CD4-positive, alpha-beta memory T cell (primary cell): ENCODE measurements around the gene HAND1. TPM values are rescaled to one million over a fixed set of nuclear protein-coding genes. Genes with fewer than 3 reads are reported as not detected.

Experiments used
- CTCF ChIA-PET: fragments of 350-600 bp; sonication (Branson Sonifier 250); formaldehyde crosslinking; loops from one replicate; lab custom pipeline; 2021; ENCODE audit warnings: inconsistent platforms; ENCODE audit not compliant: partially characterized antibody; lab: Charles Lee
- POLR2A ChIA-PET: fragments of 350-600 bp; sonication (Branson Sonifier 250); formaldehyde crosslinking; loops from one replicate; lab custom pipeline; 2021; ENCODE audit not compliant: partially characterized antibody; lab: Charles Lee
- DNase-seq, 5 donors: peaks; one replicate each; pipeline versions ENCODE4 v3.0.0 to v3.0.0-alpha.2; 2020 to 2022; ENCODE audit warnings: mixed read lengths in 1 of 5
- H3K27ac ChIP-seq: one replicate; pipeline ENCODE4 v1.7.0; 2013; ENCODE audit warnings: low read depth, low read length
- H3K27me3 ChIP-seq: 2 replicates; pipeline ENCODE4 v1.7.0; 2013; ENCODE audit warnings: mild to moderate bottlenecking, low read length, moderate library complexity; ENCODE audit not compliant: insufficient read depth
- H3K36me3 ChIP-seq: 2 replicates; pipeline ENCODE4 v1.7.0; 2013; ENCODE audit warnings: mild to moderate bottlenecking, low read length, moderate library complexity; ENCODE audit not compliant: insufficient read depth
- H3K4me1 ChIP-seq: 2 replicates; pipeline ENCODE4 v1.7.0; 2013; ENCODE audit warnings: mild to moderate bottlenecking, low read length, moderate library complexity; ENCODE audit not compliant: insufficient read depth
- H3K4me3 ChIP-seq, 2 donors: one replicate each; pipeline ENCODE4 v1.7.0; 2013; ENCODE audit warnings: low read length in 2 of 2, mild to moderate bottlenecking in 1 of 2
- H3K9me3 ChIP-seq, 2 donors: one replicate each; pipeline ENCODE4 v1.7.0; 2013; ENCODE audit warnings: low read length in 2 of 2, control low read depth in 1 of 2; ENCODE audit not compliant: control insufficient read depth in 1 of 2
- H3K27ac Mint-ChIP-seq, 7 donors: one replicate each; pipeline ENCODE4 v1.8.0; 2020 to 2021; ENCODE audit warnings: mixed read lengths in 7 of 7, mild to moderate bottlenecking in 6 of 7, inconsistent platforms in 3 of 7, moderate library complexity in 3 of 7
- H3K27me3 Mint-ChIP-seq, 2 donors: one replicate each; pipeline ENCODE4 v1.8.0; 2020 to 2021; ENCODE audit warnings: mixed read lengths in 2 of 2
- H3K36me3 Mint-ChIP-seq, 2 donors: one replicate each; pipeline ENCODE4 v1.8.0; 2020 to 2021; ENCODE audit warnings: mixed read lengths in 2 of 2, inconsistent platforms in 1 of 2, mild to moderate bottlenecking in 1 of 2
- H3K4me1 Mint-ChIP-seq, 4 donors: one replicate each; pipeline ENCODE4 v1.8.0; 2020 to 2021; ENCODE audit warnings: mixed read lengths in 4 of 4, mild to moderate bottlenecking in 1 of 4
- H3K4me3 Mint-ChIP-seq, 8 donors: one replicate each; pipeline ENCODE4 v1.8.0; 2020 to 2021; ENCODE audit warnings: mixed read lengths in 8 of 8, mild to moderate bottlenecking in 7 of 8, moderate library complexity in 6 of 8, inconsistent platforms in 3 of 8
- H3K9me3 Mint-ChIP-seq, 8 donors: one replicate each; pipeline ENCODE4 v1.8.0; 2020 to 2021; ENCODE audit warnings: mixed read lengths in 8 of 8, mild to moderate bottlenecking in 5 of 8, inconsistent platforms in 3 of 8, moderate library complexity in 1 of 8
- intact Hi-C: fragments of 100-400 bp; cut with micrococcal nuclease; formaldehyde crosslinking; loops from one replicate; pipeline ENCODE4 v1.15.1; 2023
- polyA plus RNA-seq, 2 donors: library from polyadenylated mRNA; unstranded; fragments of 300-500 nt; fragmentation: Illumina TruSeq; gene quantifications; one replicate each; pipeline ENCODE4 v1.2.3, GENCODE V29; 2021
- total RNA-seq, 2 experiments: library from RNA; stranded (reverse); gene quantifications; one replicate each; pipeline ENCODE4 v1.2.3, GENCODE V29; 2021

The HAND1 gene
- total and polyA plus RNA-seq, 4 experiments from 2014 or later: not detected

DNA sequence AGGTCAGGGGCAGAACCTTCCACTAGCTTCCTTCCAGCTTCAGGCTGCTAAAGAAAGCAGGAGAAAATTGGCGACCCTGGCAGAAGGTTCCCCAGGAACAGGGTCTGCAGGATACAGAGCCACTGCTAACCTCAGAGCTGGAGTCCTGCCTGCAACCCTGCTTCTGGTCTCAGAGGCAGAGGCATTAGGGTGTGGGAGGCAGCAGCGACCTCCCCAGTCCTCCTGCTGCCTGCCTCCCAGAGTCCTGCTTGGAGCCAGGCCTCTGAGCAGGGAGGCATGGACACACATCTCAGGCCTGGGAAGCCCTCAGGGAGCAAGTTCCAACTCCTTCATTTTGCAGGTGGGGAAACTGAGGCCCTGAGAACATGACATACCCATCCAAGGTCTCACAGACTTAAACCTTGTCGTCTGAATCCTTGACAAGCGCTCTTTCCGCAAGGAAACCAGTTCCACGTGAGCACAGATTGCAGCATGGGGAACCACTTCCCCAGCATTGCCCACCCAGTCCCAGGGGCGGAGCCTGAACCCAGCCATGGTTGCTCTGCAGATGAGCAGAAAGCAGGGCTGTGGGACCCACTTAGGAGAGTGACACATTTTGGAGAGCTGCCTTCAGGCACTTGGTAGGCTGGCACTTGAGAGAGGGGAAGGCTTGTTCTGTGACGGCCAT lies 28.2 kb upstream of the HAND1 start:
- DNase-seq: no peak
- H3K4me1 ChIP-seq: no peaks in the 10 kb centered on the region
- H3K27me3 ChIP-seq: no peaks in the 10 kb centered on the region
- POLR2A ChIA-PET: no interaction called here
- H3K4me3 ChIP-seq: no peak overlapping the region
- Mint-ChIP-seq H3K36me3 (no peaks in the 10 kb centered on the region), H3K9me3 (no peaks in the 10 kb centered on the region), H3K27ac (no peak overlapping the region), H3K27me3 (peaks cover 9 to 15% of the 10 kb centered on the region in 2 donors), H3K4me3 (no peak overlapping the region), H3K4me1 (no peaks in the 10 kb centered on the region)
- no peak overlapping the region for H3K27ac ChIP-seq
- intact Hi-C loops: no loop called here
- H3K36me3 ChIP-seq: no peaks in the 10 kb centered on the region
- no peaks in the 10 kb centered on the region for H3K9me3 ChIP-seq
- CTCF ChIA-PET: interaction anchor here (1.0 kb wide), 1 partner anchor 14 kb away, joined by 3 read pairs; no protein-coding TSS in a partner anchor

- H3K27me3 ChIP-seq: no peaks in the 10 kb centered on the region
- no peak overlapping the region for H3K27ac ChIP-seq
- no peaks in the 10 kb centered on the region for H3K36me3 ChIP-seq
- H3K9me3 Mint-ChIP-seq: no peaks in the 10 kb centered on the region
- intact Hi-C loops: no loop called here
- DNase-seq: no peak
- no peaks in the 10 kb centered on the region for H3K9me3 ChIP-seq
- peaks cover 9 to 16% of the 10 kb centered on the region in 2 donors for H3K27me3 Mint-ChIP-seq
- H3K4me1 ChIP-seq: no peaks in the 10 kb centered on the region
- H3K36me3 Mint-ChIP-seq: no peaks in the 10 kb centered on the region
- ChIA-PET CTCF (interaction anchor here (1.3 kb wide), 1 partner anchor 14 kb away, joined by 3 read pairs; no protein-coding TSS in a partner anchor), POLR2A (no interaction called here)
- no peak overlapping the region for H3K4me3 ChIP-seq
- no peaks in the 10 kb centered on the region for H3K4me1 Mint-ChIP-seq
- no peak overlapping the region for H3K4me3 Mint-ChIP-seq
- H3K27ac Mint-ChIP-seq: no peak overlapping the region
These were observed 27.5 kb upstream of the HAND1 start for GRCh38 chr5:154505567-154505966.

GRCh38 chr5:154503698-154504039 lies 25.6 kb upstream of the HAND1 start:
- Histone ChIP-seq H3K9me3 (no peaks in the 10 kb centered on the region), H3K36me3 (no peaks in the 10 kb centered on the region), H3K27ac (no peak overlapping the region), H3K27me3 (no peaks in the 10 kb centered on the region), H3K4me1 (no peaks in the 10 kb centered on the region), H3K4me3 (no peak overlapping the region)
- peaks cover 9 to 10% of the 10 kb centered on the region in 2 donors for H3K27me3 Mint-ChIP-seq
- intact Hi-C loops: no loop called here
- no peak overlapping the region for H3K27ac Mint-ChIP-seq
- DNase-seq: no peak
- POLR2A ChIA-PET: no interaction called here
- no peak overlapping the region for H3K4me3 Mint-ChIP-seq
- H3K36me3 Mint-ChIP-seq: no peaks in the 10 kb centered on the region
- CTCF ChIA-PET: no interaction called here
- no peaks in the 10 kb centered on the region for H3K9me3 Mint-ChIP-seq
- H3K4me1 Mint-ChIP-seq: no peaks in the 10 kb centered on the region

DNA sequence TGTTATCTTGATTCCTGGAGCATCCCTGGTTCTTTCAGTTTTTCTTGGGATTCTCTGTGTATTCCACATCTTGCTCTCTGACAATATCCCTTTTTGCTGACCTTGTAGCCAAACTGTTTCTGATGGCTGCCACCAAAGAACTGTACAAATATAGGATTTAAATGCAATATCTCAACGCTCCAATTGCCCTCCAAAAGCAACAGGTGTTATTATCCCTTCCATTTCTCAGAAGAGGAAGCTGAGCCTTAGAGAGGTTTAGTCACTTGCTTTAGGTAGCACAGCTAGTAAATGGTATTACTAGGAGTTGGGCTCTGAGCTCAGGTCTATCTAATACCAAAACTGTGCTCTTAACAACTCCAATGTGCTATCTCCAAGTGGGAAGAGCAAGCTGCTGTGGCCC lies 24.2 kb upstream of the HAND1 start:
- H3K4me3 Mint-ChIP-seq: no peak overlapping the region
- H3K4me3 ChIP-seq: no peak overlapping the region
- intact Hi-C loops: no loop called here
- H3K4me1 ChIP-seq: no peaks in the 10 kb centered on the region
- DNase-seq: no peak
- H3K27me3 Mint-ChIP-seq: peaks cover 4 to 11% of the 10 kb centered on the region in 2 donors
- H3K9me3 Mint-ChIP-seq: no peaks in the 10 kb centered on the region
- ChIA-PET CTCF (interaction anchor here (0.6 kb wide), 1 partner anchor 593 kb away, joined by 3 read pairs; no protein-coding TSS in a partner anchor), POLR2A (no interaction called here)
- no peaks in the 10 kb centered on the region for H3K4me1 Mint-ChIP-seq
- H3K36me3 ChIP-seq: no peaks in the 10 kb centered on the region
- H3K27ac ChIP-seq: no peak overlapping the region
- no peaks in the 10 kb centered on the region for H3K36me3 Mint-ChIP-seq
- H3K27me3 ChIP-seq: no peaks in the 10 kb centered on the region
- no peak overlapping the region for H3K27ac Mint-ChIP-seq
- H3K9me3 ChIP-seq: no peaks in the 10 kb centered on the region

DNA sequence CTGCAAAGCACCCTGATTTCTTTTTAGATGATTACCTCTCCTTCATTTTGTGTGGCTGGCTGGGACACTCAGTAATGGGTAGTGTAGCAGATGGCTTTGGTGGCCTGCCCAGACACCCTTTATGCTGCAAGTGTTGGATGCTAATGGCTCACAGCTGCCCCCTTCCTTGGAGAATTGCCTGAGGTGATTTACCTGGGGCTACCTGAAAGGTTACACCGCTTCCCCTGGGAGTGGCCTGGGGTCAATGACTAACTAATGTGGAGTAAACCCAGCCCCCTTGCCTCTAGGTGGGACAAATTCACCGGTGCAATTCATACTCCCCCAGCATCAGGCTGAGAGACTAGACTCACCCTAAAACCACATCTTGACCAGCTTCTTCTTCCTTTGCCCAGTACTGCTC lies 23.5 kb upstream of the HAND1 start:
- H3K4me1 Mint-ChIP-seq: no peaks in the 10 kb centered on the region
- no peak overlapping the region for H3K27ac ChIP-seq
- CTCF ChIA-PET: interaction anchor here (1.1 to 1.3 kb wide), 2 partner anchors 19 to 34 kb away, joined by 3 to 4 read pairs; no protein-coding TSS in a partner anchor
- H3K36me3 ChIP-seq: no peaks in the 10 kb centered on the region
- H3K4me3 ChIP-seq: no peak overlapping the region
- no peaks in the 10 kb centered on the region for H3K27me3 ChIP-seq
- H3K4me3 Mint-ChIP-seq: no peak overlapping the region
- POLR2A ChIA-PET: no interaction called here
- H3K4me1 ChIP-seq: no peaks in the 10 kb centered on the region
- intact Hi-C loops: no loop called here
- H3K9me3 ChIP-seq: no peaks in the 10 kb centered on the region
- no peaks in the 10 kb centered on the region for H3K36me3 Mint-ChIP-seq
- no peak overlapping the region for H3K27ac Mint-ChIP-seq
- no peaks in the 10 kb centered on the region for H3K9me3 Mint-ChIP-seq
- H3K27me3 Mint-ChIP-seq: peaks cover 4 to 11% of the 10 kb centered on the region in 2 donors
- no peak for DNase-seq

- DNase-seq: no peak
- H3K27ac Mint-ChIP-seq: no peak overlapping the region
- H3K4me3 Mint-ChIP-seq: no peak overlapping the region
- H3K4me3 ChIP-seq: no peak overlapping the region
- ChIA-PET POLR2A (no interaction called here), CTCF (no interaction called here)
- no peaks in the 10 kb centered on the region for H3K9me3 Mint-ChIP-seq
- H3K4me1 Mint-ChIP-seq: no peaks in the 10 kb centered on the region
- no peak overlapping the region for H3K27ac ChIP-seq
- no peaks in the 10 kb centered on the region for H3K36me3 ChIP-seq
- peaks cover 5 to 20% of the 10 kb centered on the region in 2 donors for H3K27me3 Mint-ChIP-seq
- H3K4me1 ChIP-seq: no peaks in the 10 kb centered on the region
- H3K27me3 ChIP-seq: peaks cover 5% of the 10 kb centered on the region
- intact Hi-C loops: no loop called here
- H3K36me3 Mint-ChIP-seq: no peaks in the 10 kb centered on the region
- no peaks in the 10 kb centered on the region for H3K9me3 ChIP-seq
These were observed 21.0 kb upstream of the HAND1 start for GRCh38 chr5:154498994-154499393.

DNA sequence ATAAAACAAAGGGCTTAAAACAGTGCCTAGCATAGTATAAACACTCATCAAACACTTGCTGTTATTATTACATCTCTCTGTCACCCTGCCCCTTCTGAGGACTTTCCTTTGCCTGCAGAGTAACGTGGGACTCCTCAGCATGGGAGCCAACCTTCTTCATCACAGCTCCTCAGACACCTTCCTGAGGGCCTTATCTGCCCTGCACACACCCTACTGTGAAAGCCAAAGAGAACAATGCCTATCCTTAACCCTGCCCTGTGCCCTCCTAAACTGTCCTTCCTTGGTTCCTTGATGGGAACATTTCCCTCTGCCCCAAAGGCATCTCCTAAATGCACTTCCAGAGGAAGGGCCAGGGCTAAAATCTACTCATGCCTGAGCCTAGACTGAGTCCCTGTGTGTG lies 20.6 kb upstream of the HAND1 start:
- H3K4me3 ChIP-seq: no peak overlapping the region
- H3K4me1 ChIP-seq: no peaks in the 10 kb centered on the region
- no peak overlapping the region for H3K27ac ChIP-seq
- Mint-ChIP-seq H3K36me3 (no peaks in the 10 kb centered on the region), H3K9me3 (no peaks in the 10 kb centered on the region), H3K4me3 (no peak overlapping the region), H3K27me3 (peaks cover 7 to 24% of the 10 kb centered on the region in 2 donors), H3K27ac (no peak overlapping the region), H3K4me1 (no peaks in the 10 kb centered on the region)
- peaks cover 5% of the 10 kb centered on the region for H3K27me3 ChIP-seq
- no peaks in the 10 kb centered on the region for H3K9me3 ChIP-seq
- ChIA-PET POLR2A (no interaction called here), CTCF (interaction anchor here (1.2 kb wide), 1 partner anchor 31 kb away, joined by 3 read pairs; no protein-coding TSS in a partner anchor)
- no peak for DNase-seq
- no peaks in the 10 kb centered on the region for H3K36me3 ChIP-seq
- intact Hi-C loops: no loop called here
